Measurements from ENCODE around the gene SERINC1.

SERINC1 gene

DNA sequence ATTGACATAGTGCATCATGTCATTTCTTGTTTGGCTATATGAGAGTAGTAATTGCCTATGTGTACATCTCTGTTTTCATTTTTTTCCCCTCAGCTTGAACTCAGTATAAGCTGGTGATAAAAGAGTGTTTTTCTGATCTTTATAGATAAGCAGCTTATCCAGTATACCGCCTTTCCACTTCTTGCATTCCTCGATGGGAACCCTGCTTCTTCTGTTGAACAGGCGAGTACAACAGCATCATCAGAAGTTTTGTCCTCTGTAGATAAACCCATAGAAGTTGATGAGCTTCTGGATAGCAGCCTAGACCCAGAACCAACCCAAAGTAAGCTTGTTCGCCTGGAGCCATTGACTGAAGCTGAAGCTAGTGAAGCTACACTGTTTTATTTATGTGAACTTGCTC is 39.8 kb downstream of the SERINC1 start:
- DNase-seq, result no peak

GRCh38 chr6:122429323-122429722 is 42.3 kb downstream of the SERINC1 start:
- DNase-seq, result no peak

DNA sequence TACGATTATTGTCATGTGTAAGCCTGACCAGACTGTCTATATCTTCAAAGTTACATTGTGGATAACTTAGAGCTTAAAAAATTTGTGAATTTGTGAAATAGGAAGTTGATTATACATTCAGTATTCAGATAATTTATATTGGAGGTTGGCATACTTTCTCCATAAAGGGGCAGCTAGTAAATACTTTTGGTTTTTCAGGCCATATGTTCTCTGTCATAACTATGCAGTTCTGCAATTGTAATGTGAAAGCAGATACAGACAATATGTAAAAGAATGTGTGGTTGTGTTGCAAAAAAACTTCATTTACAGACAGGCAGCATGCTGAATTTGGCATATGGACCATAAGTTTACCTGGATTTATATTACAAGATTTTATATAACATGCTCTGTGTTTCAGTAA is 42.8 kb downstream of the SERINC1 start:
- DNase-seq, result no peak

- DNase-seq, result no peak
Measured at GRCh38 chr6:122426597-122426996, 45.0 kb downstream of the SERINC1 start.

DNA sequence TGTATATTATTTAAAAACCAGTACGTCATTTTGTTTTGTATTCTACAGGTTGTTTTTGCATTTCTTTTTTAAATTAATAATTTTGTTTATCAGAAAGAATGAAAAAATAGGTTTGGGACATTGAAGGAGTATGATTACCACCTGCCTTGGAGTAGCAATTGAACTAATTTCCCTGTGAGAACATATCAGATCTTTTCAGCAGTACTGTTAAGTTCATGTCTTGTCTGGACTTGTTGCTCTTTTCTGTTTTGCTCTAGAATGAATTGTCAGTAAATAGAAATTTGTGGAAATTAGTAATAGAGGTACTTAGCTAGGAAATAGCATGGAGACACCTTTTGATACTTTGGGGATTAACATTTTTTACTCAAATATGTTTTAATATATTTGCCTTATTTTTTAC is 47.9 kb downstream of the SERINC1 start:
- DNase-seq, result no peak

- no peak for DNase-seq
Measured at GRCh38 chr6:122422614-122423267, 48.9 kb downstream of the SERINC1 start.

GRCh38 chr6:122422003-122422402 is 49.6 kb downstream of the SERINC1 start:
- DNase-seq, result no peak

- no peak for DNase-seq
Measured at GRCh38 chr6:122416825-122417224, 54.8 kb downstream of the SERINC1 start.

DNA sequence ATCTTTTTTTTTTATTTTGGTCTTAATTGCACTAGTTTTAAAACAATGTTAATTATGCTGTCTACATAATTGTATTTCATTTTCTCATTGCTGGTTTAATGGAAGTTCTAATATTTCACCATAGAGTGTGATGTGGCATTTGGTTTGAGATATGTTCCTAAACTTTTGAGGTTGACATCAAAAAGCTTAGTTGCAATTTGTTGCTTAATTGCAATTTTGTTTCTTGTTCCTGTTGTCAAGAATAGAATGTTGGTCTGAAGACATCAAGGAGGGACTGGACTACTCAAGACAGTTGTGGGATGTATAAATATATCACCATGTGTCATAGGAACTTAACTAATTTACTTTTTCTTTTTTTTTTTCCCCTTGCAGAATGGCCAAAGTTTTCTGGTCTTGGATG is 59.6 kb downstream of the SERINC1 start:
- DNase-seq, result no peak

- no peak for DNase-seq
Measured at GRCh38 chr6:122408702-122409458, 62.7 kb downstream of the SERINC1 start.

GRCh38 chr6:122408240-122408639 is 63.4 kb downstream of the SERINC1 start:
- no peak for DNase-seq

GRCh38 chr6:122407712-122408111 is 63.9 kb downstream of the SERINC1 start:
- DNase-seq, result no peak

DNA sequence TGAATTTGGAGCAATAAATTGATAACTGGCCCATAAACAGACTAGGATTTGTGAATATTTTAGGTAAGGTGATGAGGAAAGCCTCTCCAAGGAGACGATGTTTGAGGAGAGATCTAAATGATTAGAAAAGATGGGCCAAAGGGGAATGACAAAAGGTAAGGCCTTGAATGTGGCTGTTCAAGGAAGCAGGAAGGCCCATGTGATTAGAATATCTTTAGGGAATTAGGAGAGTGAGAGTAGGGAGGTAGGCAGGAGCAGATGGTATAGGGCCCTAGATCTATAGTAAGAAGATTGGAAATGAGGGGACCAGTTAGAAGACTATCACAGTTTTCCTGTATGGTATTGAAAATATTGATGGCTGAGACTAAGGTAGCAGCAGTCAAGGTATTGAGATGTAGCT is 65.4 kb downstream of the SERINC1 start:
- no peak for DNase-seq

- no peak for DNase-seq
Measured at GRCh38 chr6:122405417-122405816, 66.2 kb downstream of the SERINC1 start.

- DNase-seq, result no peak
Measured at GRCh38 chr6:122404444-122404843, 67.2 kb downstream of the SERINC1 start.

DNA sequence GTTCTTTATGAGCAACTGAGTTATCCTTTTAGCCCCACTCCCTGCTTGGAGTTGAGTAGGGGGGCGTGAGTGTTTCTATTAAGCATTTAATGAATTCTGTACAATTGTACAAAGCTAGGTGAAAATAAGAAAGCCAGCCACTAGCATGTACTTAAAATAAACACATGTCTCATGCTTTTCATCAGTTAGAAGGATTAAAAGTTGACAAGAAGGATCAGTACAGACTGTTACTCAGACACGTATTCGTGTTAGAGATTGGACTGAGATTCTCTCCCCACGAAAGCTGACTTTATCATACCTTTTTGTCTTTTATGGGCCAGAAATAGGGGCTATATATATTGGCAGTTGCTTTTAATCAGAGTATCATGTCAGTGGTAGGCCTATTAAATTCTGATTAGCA is 70.5 kb downstream of the SERINC1 start:
- no peak for DNase-seq

DNA sequence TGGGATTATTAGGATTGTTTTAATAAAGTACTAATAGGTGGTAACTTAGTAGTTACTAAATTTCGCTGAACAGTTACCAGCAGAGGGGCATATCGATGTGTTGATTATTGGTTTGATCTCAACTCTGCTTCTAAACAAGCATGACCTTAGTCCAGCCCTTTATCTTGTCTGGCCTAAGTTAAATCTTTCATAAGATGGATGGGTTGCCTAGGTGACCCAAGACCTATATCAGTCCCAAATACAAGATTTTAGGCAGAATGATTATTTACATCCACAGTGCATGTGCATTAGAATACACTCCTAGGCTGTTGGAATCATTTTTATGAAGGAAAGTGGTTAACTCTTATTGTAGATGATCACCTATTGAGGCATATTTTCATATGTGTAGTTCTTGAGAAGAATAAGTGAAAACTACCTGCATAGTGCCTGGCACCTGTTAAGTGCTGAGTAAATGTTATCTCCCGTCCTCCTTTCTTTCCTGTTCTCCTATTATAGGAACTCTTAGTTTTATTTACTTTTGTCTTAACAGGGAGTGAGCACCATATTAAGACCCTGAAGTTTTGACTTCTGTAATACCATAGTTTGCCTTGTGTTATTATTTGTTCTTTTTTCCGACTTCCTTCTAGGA is 71.0 kb downstream of the SERINC1 start:
- no peak for DNase-seq

DNA sequence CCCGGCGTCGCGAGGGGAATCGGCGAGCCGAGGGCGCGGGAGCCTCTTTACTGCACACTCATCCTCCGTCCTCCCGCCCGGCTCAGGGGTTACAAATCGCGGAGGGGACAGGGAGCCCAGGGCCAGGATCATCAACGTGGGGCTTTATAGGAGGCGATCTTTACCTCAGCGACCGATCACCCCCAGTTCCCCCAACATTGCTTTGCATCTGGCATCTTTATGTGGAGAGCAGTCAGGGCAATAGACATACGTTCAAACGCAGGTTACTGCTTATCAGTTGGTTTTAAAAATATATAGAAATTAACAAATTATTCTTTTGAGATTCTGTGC is 71.5 kb downstream of the SERINC1 start:
- no peak for DNase-seq

GRCh38 chr6:122399348-122400120 is 72.1 kb downstream of the SERINC1 start, which contains the start of gene HSF2:
Gene HSF2 (plus strand): TSS chr6:122399652. CDS start chr6:122399738, 86 bp downstream.
- DNase-seq, result peak; percentile 85

- DNase-seq, result no peak
Measured at GRCh38 chr6:122399055-122399347, 72.6 kb downstream of the SERINC1 start.

DNA sequence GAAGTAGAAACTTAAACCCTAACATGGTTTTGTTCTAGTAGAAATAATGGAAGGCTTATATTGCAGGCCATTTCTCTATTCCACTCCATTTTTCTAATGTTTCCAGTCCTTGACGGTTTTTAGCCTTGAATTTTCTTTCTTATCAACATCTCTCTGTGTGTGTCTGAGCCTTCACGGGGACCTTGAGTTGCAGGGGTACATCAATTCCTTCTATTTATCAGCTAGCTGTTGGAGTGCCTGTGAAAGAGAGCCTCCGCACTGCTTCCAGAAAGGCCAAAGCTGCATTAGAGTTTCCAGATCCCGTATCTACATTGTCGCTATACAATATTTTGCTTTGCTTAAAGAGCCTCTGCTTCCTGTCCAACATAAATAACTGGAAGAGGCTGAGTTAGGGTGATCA is 77.6 kb downstream of the SERINC1 start:
- no peak for DNase-seq

GRCh38 chr6:122393351-122393896 is 78.2 kb downstream of the SERINC1 start:
- no peak for DNase-seq

All from NCI-H446 treated with DMSO at 0.1 percent for 48 hours (cell line).